ENCODE measurements around the gene OPN4. TPM values are rescaled to one million over a fixed set of nuclear protein-coding genes. Genes with fewer than 3 reads are reported as not detected.
A peak's percentile ranks its signal among the peaks of the same experiment; 100 is the strongest.

OPN4 gene
- total RNA-seq, 2 donors from 2014 or later, result not detected

DNA sequence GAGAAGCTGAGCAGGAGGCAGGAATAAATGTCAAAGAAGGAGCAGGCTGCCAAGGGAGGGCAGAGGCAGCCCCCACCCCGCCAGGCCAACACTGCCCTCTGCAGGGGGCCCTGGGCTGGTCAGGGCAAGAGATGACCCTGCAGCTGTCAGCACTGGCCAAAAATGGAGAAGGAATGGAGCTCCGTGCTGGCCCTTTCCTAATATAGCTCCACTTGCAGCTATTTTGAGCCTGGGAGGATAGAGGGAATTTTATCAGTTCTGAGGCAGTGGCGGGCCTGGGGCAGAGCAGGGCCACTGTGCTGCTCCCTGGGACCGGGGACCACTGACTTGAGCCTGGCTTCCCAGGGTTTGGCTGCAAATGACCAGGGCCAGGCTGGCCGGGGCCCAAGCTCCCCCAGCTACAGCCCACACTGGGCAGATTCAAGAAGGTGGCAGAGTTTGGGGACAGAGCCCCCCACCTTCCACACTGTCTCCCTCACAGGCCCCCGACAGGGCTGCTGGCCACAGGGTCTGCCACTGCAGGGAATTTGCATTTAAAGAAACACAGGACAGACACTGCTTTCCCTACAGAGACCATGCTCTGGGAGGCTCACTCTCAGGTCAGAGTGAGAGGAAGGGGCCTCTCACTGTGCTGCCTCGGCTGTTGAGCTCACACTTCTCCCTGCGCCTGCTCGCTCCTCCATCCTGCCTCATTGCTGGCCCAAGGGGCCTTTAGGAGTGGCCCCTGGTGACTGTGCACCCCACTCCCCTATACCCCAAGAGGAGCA lies 30.2 kb downstream of the OPN4 start:
- DNase-seq, result no peak
- H3K27ac Mint-ChIP-seq, result no peak overlapping the region
- no peak overlapping the region for H3K4me3 Mint-ChIP-seq

DNA sequence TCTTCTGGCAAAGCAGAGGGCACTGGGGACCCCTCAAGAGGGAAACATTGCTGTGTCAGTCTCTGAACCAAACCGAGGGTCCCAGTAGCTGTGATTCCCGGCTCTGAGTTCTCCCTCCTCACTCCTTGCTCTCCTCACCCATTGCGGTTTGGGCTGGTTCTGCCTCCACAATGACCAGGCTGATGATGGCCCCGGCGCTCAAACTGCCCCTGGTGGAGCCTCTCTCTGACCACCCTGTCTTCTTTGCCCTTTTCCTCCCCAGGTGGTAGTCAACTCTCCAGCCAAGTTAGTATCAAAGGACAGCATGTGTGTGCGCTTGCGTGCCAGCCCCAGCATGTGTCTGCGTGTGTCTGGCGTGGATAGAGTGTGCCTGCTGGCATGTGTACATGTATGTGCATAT lies 31.1 kb downstream of the OPN4 start:
- Mint-ChIP-seq H3K9me3 (no peaks in the 10 kb centered on the region), H3K4me1 (ENCODE audit: low read depth) (no peaks in the 10 kb centered on the region), H3K36me3 (ENCODE audit: insufficient read depth in 2 of 2) (no peaks in the 10 kb centered on the region), H3K27me3 (ENCODE audit: low read depth) (no peaks in the 10 kb centered on the region), H3K4me3 (no peak overlapping the region), H3K27ac (no peak overlapping the region)
- ATAC-seq (replicated peaks in 1 of 2), result no peak
- DNase-seq, result no peak

More for the DNA sequence above, 30.2 kb downstream of the OPN4 start:
- Mint-ChIP-seq H3K36me3 (ENCODE audit: insufficient read depth in 2 of 2) (no peaks in the 10 kb centered on the region), H3K27me3 (ENCODE audit: low read depth) (no peaks in the 10 kb centered on the region), H3K9me3 (no peaks in the 10 kb centered on the region), H3K4me1 (ENCODE audit: low read depth) (no peaks in the 10 kb centered on the region)
- no peak for ATAC-seq (replicated peaks in 1 of 2)

- H3K9me3 Mint-ChIP-seq, result no peaks in the 10 kb centered on the region
- DNase-seq (no peak), ATAC-seq (replicated peaks in 1 of 2) (no peak)
- H3K27ac Mint-ChIP-seq, result no peak overlapping the region
- H3K4me3 Mint-ChIP-seq, result no peak overlapping the region
- no peaks in the 10 kb centered on the region for H3K27me3 Mint-ChIP-seq (ENCODE audit: low read depth)
- no peaks in the 10 kb centered on the region for H3K4me1 Mint-ChIP-seq (ENCODE audit: low read depth)
- H3K36me3 Mint-ChIP-seq (ENCODE audit: insufficient read depth in 2 of 2), result no peaks in the 10 kb centered on the region
Observed at GRCh38 chr10:86685893-86686632, 31.7 kb downstream of the OPN4 start.

GRCh38 chr10:86686972-86687371 lies 32.6 kb downstream of the OPN4 start:
- no peaks in the 10 kb centered on the region for H3K27me3 Mint-ChIP-seq (ENCODE audit: low read depth)
- ATAC-seq (replicated peaks in 1 of 2) (no peak), DNase-seq (no peak)
- no peaks in the 10 kb centered on the region for H3K9me3 Mint-ChIP-seq
- H3K4me1 Mint-ChIP-seq (ENCODE audit: low read depth), result no peaks in the 10 kb centered on the region
- H3K36me3 Mint-ChIP-seq (ENCODE audit: insufficient read depth in 2 of 2), result no peaks in the 10 kb centered on the region
- H3K27ac Mint-ChIP-seq, result no peak overlapping the region
- H3K4me3 Mint-ChIP-seq, result no peak overlapping the region

GRCh38 chr10:86687750-86688149 lies 33.4 kb downstream of the OPN4 start:
- H3K27ac Mint-ChIP-seq, result no peak overlapping the region
- no peak for ATAC-seq (replicated peaks in 1 of 2)

GRCh38 chr10:86688398-86688921 lies 34.1 kb downstream of the OPN4 start:
- ATAC-seq (replicated peaks in 1 of 2), result peak; percentile 77 to 81
- H3K9me3 Mint-ChIP-seq, result no peaks in the 10 kb centered on the region
- H3K4me1 Mint-ChIP-seq (ENCODE audit: low read depth), result no peaks in the 10 kb centered on the region
- H3K27me3 Mint-ChIP-seq (ENCODE audit: low read depth), result no peaks in the 10 kb centered on the region
- H3K27ac Mint-ChIP-seq, result no peak overlapping the region
- no peaks in the 10 kb centered on the region for H3K36me3 Mint-ChIP-seq (ENCODE audit: insufficient read depth in 2 of 2)
- no peak overlapping the region for H3K4me3 Mint-ChIP-seq
- DNase-seq, result peak; percentile 51 to 53

More at GRCh38 chr10:86687750-86688149, 33.4 kb downstream of the OPN4 start:
- no peak for DNase-seq
- no peaks in the 10 kb centered on the region for H3K4me1 Mint-ChIP-seq (ENCODE audit: low read depth)
- H3K36me3 Mint-ChIP-seq (ENCODE audit: insufficient read depth in 2 of 2), result no peaks in the 10 kb centered on the region
- no peaks in the 10 kb centered on the region for H3K27me3 Mint-ChIP-seq (ENCODE audit: low read depth)
- no peaks in the 10 kb centered on the region for H3K9me3 Mint-ChIP-seq
- no peak overlapping the region for H3K4me3 Mint-ChIP-seq

DNA sequence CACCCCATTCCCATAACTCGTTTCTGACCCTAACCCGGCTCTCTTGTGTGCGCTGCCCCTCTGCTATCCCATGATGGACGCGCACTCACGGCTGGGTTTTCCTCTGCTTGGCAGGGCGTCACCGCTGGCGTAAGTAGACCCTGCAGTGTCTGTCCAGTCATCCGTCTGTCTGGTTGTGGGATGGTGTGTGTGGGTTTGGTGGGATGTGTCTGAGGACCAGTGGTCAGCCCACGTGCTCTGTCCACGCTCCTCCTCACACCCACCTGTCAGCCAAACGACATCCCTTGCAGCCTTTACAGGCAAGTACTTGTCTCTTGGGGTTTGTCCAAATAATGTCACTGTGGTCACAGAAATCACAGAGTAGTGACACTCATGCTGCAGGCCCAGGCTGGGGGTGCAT lies 34.8 kb downstream of the OPN4 start:
- H3K27ac Mint-ChIP-seq, result no peak overlapping the region
- H3K4me3 Mint-ChIP-seq, result no peak overlapping the region
- no peaks in the 10 kb centered on the region for H3K36me3 Mint-ChIP-seq (ENCODE audit: insufficient read depth in 2 of 2)
- no peaks in the 10 kb centered on the region for H3K27me3 Mint-ChIP-seq (ENCODE audit: low read depth)
- DNase-seq (no peak), ATAC-seq (replicated peaks in 1 of 2) (no peak)
- no peaks in the 10 kb centered on the region for H3K9me3 Mint-ChIP-seq
- no peaks in the 10 kb centered on the region for H3K4me1 Mint-ChIP-seq (ENCODE audit: low read depth)

- DNase-seq (no peak), ATAC-seq (replicated peaks in 1 of 2) (no peak)
- Mint-ChIP-seq H3K9me3 (no peaks in the 10 kb centered on the region), H3K4me3 (no peak overlapping the region), H3K27me3 (ENCODE audit: low read depth) (no peaks in the 10 kb centered on the region), H3K4me1 (ENCODE audit: low read depth) (no peaks in the 10 kb centered on the region), H3K27ac (no peak overlapping the region), H3K36me3 (ENCODE audit: insufficient read depth in 2 of 2) (no peaks in the 10 kb centered on the region)
Observed at GRCh38 chr10:86690231-86690630, 35.9 kb downstream of the OPN4 start.

- no peaks in the 10 kb centered on the region for H3K4me1 Mint-ChIP-seq (ENCODE audit: low read depth)
- no peak overlapping the region for H3K4me3 Mint-ChIP-seq
- no peaks in the 10 kb centered on the region for H3K27me3 Mint-ChIP-seq (ENCODE audit: low read depth)
- H3K27ac Mint-ChIP-seq, result no peak overlapping the region
- H3K9me3 Mint-ChIP-seq, result no peaks in the 10 kb centered on the region
- DNase-seq, result no peak
- no peaks in the 10 kb centered on the region for H3K36me3 Mint-ChIP-seq (ENCODE audit: insufficient read depth in 2 of 2)
- ATAC-seq (replicated peaks in 1 of 2), result no peak
Observed at GRCh38 chr10:86690657-86691084, 36.3 kb downstream of the OPN4 start.

- DNase-seq (no peak), ATAC-seq (replicated peaks in 1 of 2) (no peak)
- Mint-ChIP-seq H3K27me3 (ENCODE audit: low read depth) (no peaks in the 10 kb centered on the region), H3K9me3 (no peaks in the 10 kb centered on the region), H3K4me1 (ENCODE audit: low read depth) (no peaks in the 10 kb centered on the region), H3K36me3 (ENCODE audit: insufficient read depth in 2 of 2) (no peaks in the 10 kb centered on the region), H3K4me3 (no peak overlapping the region), H3K27ac (no peak overlapping the region)
Observed at GRCh38 chr10:86691333-86692022, 37.1 kb downstream of the OPN4 start.

GRCh38 chr10:86692023-86692514 lies 37.7 kb downstream of the OPN4 start:
- no peaks in the 10 kb centered on the region for H3K27me3 Mint-ChIP-seq (ENCODE audit: low read depth)

GRCh38 chr10:86692664-86693063 lies 38.3 kb downstream of the OPN4 start:
- no peaks in the 10 kb centered on the region for H3K27me3 Mint-ChIP-seq (ENCODE audit: low read depth)
- no peak overlapping the region for H3K27ac Mint-ChIP-seq
- ATAC-seq (replicated peaks in 1 of 2) (no peak), DNase-seq (no peak)
- H3K4me1 Mint-ChIP-seq (ENCODE audit: low read depth), result no peaks in the 10 kb centered on the region
- H3K36me3 Mint-ChIP-seq (ENCODE audit: insufficient read depth in 2 of 2), result no peaks in the 10 kb centered on the region
- H3K9me3 Mint-ChIP-seq, result no peaks in the 10 kb centered on the region
- H3K4me3 Mint-ChIP-seq, result no peak overlapping the region

More at GRCh38 chr10:86692023-86692514, 37.7 kb downstream of the OPN4 start:
- no peak for DNase-seq
- H3K9me3 Mint-ChIP-seq, result no peaks in the 10 kb centered on the region
- no peaks in the 10 kb centered on the region for H3K4me1 Mint-ChIP-seq (ENCODE audit: low read depth)
- H3K36me3 Mint-ChIP-seq (ENCODE audit: insufficient read depth in 2 of 2), result no peaks in the 10 kb centered on the region
- no peak overlapping the region for H3K27ac Mint-ChIP-seq
- H3K4me3 Mint-ChIP-seq, result no peak overlapping the region
- ATAC-seq (replicated peaks in 1 of 2), result no peak

DNA sequence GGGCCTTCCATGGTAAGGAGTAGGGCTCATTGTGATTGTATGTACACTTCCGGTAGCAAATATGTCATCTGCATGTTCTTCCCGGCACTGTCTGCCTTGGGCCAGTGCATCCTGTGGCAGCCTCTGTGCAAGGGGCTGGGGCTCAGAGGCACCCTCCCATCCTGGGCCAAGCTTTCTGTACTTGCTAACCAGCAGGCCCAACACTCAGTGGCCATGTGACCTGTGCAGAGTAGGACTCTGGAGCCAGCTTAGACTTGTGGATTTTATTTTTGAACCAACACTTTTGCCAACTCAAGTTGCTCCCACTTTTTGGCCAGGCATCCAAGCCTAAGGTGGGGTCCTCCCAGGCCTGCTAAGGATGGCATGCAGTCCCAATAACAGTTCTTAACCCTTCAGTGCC lies 38.9 kb downstream of the OPN4 start:
- ATAC-seq (replicated peaks in 1 of 2), result no peak
- DNase-seq, result no peak
- no peaks in the 10 kb centered on the region for H3K27me3 Mint-ChIP-seq (ENCODE audit: low read depth)
- no peaks in the 10 kb centered on the region for H3K36me3 Mint-ChIP-seq (ENCODE audit: insufficient read depth in 2 of 2)
- no peaks in the 10 kb centered on the region for H3K4me1 Mint-ChIP-seq (ENCODE audit: low read depth)
- no peaks in the 10 kb centered on the region for H3K9me3 Mint-ChIP-seq
- no peak overlapping the region for H3K27ac Mint-ChIP-seq
- no peak overlapping the region for H3K4me3 Mint-ChIP-seq

Data from activated T-cell treated with anti-CD3 and anti-CD28 coated beads, Interleukin-2, amount 50 U/mL, for 72 hours (primary cell).